Lung (tissue), 12 donors: ENCODE measurements around the gene RAD23B. TPM values are rescaled to one million over a fixed set of nuclear protein-coding genes. Genes with fewer than 3 reads are reported as not detected.
A peak's percentile ranks its signal among the peaks of the same experiment; 100 is the strongest.

Experiments
- ATAC-seq: fragments of 200-7000 bp; cut with Tn5 transposase; one replicate; pipeline ENCODE4 v1.9.1; 2020; ENCODE audit warnings: moderate number of reproducible peaks; ENCODE audit not compliant: insufficient read depth, low FRiP score
- DNase-seq, 3 donors: peaks; one replicate each; pipeline ENCODE4 v3.0.0-alpha.2; 2013 to 2017
- H3K27ac ChIP-seq, 2 donors: one replicate each; pipeline ENCODE4 v1.5.1; 2013; ENCODE audit warnings: mild to moderate bottlenecking in 2 of 2, moderate library complexity in 2 of 2, control low read depth in 1 of 2, inconsistent platforms in 1 of 2, low read depth in 1 of 2, low read length in 1 of 2
- H3K27me3 ChIP-seq, 3 donors: one replicate each; pipeline ENCODE4 v1.5.1; 2013; ENCODE audit warnings: low read length in 2 of 3; ENCODE audit not compliant: control insufficient read depth in 3 of 3, insufficient read depth in 3 of 3
- H3K36me3 ChIP-seq, 4 donors: one replicate each; pipeline ENCODE4 v1.5.1; 2013; ENCODE audit warnings: low read length in 4 of 4, mild to moderate bottlenecking in 1 of 4, moderate library complexity in 1 of 4; ENCODE audit not compliant: control insufficient read depth in 4 of 4, insufficient read depth in 4 of 4
- H3K4me1 ChIP-seq, 5 donors: one replicate each; pipeline ENCODE4 v1.5.1; 2013; ENCODE audit warnings: low read length in 5 of 5, mild to moderate bottlenecking in 2 of 5, moderate library complexity in 1 of 5; ENCODE audit not compliant: control insufficient read depth in 5 of 5, insufficient read depth in 5 of 5
- H3K4me3 ChIP-seq: one replicate; pipeline ENCODE4 v1.5.1; 2013; ENCODE audit warnings: mild to moderate bottlenecking, control low read depth, moderate library complexity
- H3K9ac ChIP-seq, 2 donors: one replicate each; pipeline ENCODE4 v1.5.1; 2013; ENCODE audit warnings: low read length in 2 of 2, control low read depth in 1 of 2; ENCODE audit not compliant: insufficient read depth in 1 of 2
- H3K9me3 ChIP-seq, 4 donors: one replicate each; pipeline ENCODE4 v1.5.1; 2013; ENCODE audit warnings: low read length in 3 of 4, mild to moderate bottlenecking in 1 of 4, moderate library complexity in 1 of 4; ENCODE audit not compliant: control insufficient read depth in 4 of 4, insufficient read depth in 3 of 4
- WGBS, 2 donors: extraction: QIAGEN DNeasy Blood & Tissue Kit; methylation state at CpG; one replicate each; pipeline ENCODE4 v1.1.7; 2013; 5-methylcytosine and 5-hydroxymethylcytosine counted together
- polyA plus RNA-seq, 2 donors: library from polyadenylated mRNA; stranded (reverse); fragments of 200-250 nt; gene quantifications; one replicate each; pipeline ENCODE4 v1.2.1, GENCODE V29; 2013
- total RNA-seq, 2 donors: library from RNA; depleted of rRNA in 1 of 2; stranded (reverse); fragments of >200 nt in 1 of 2; gene quantifications; one replicate each; pipeline ENCODE4 v1.2.1, GENCODE V29; 2014 to 2021
- TF ChIP-seq, protein P1 (sequence below): IDR thresholded peaks from 2 replicates; pipeline ENCODE4 v1.5.1; 2012; ENCODE audit warnings: mild to moderate bottlenecking; ENCODE audit errors: control extremely low read depth, extremely low read depth
- donor health status: control.
- donor health status: control.
- donor health status: Bipolar disorder and iron deficiency.
- donor health status: healthy.
- donor health status: DM: yes; HTN: yes; CAD: no.

RAD23B gene
- total and polyA plus RNA-seq, 4 donors = 37.9 to 114 (median 62.3) TPM

- peak overlapping the region; percentile 69 to 90 for H3K27ac ChIP-seq
- TF ChIP-seq, protein P1, sequence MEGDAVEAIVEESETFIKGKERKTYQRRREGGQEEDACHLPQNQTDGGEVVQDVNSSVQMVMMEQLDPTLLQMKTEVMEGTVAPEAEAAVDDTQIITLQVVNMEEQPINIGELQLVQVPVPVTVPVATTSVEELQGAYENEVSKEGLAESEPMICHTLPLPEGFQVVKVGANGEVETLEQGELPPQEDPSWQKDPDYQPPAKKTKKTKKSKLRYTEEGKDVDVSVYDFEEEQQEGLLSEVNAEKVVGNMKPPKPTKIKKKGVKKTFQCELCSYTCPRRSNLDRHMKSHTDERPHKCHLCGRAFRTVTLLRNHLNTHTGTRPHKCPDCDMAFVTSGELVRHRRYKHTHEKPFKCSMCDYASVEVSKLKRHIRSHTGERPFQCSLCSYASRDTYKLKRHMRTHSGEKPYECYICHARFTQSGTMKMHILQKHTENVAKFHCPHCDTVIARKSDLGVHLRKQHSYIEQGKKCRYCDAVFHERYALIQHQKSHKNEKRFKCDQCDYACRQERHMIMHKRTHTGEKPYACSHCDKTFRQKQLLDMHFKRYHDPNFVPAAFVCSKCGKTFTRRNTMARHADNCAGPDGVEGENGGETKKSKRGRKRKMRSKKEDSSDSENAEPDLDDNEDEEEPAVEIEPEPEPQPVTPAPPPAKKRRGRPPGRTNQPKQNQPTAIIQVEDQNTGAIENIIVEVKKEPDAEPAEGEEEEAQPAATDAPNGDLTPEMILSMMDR = no peak
- H3K4me1 ChIP-seq = peaks cover 2 to 21% (median 5%) of the 10 kb centered on the region in 5 donors
- H3K9me3 ChIP-seq = no peaks in the 10 kb centered on the region
- no peak for ATAC-seq
- WGBS, 2 donors = 26 to 27% methylated on average over 13 of the region's 13 CpGs
- H3K27me3 ChIP-seq = no peaks in the 10 kb centered on the region
- no peaks in the 10 kb centered on the region for H3K36me3 ChIP-seq
- H3K9ac ChIP-seq = peak overlapping the region; percentile 83 to 97
- peak overlapping the region; percentile 27 for H3K4me3 ChIP-seq
- DNase-seq = no peak
These were observed 984 bp upstream of the RAD23B start for GRCh38 chr9:107281922-107282667.

- H3K27ac ChIP-seq = peak overlapping the region; percentile 99 to 100
- peak overlapping the region; percentile 98 for H3K4me3 ChIP-seq
- peak overlapping the region; percentile 83 to 88 for H3K9ac ChIP-seq
- DNase-seq = peak; percentile 71 to 76 (median 72)
- TF ChIP-seq, protein P1 = no peak
- ATAC-seq = peak; percentile 35
- H3K4me1 ChIP-seq = peaks cover 2 to 21% (median 5%) of the 10 kb centered on the region in 5 donors
- no peaks in the 10 kb centered on the region for H3K27me3 ChIP-seq
- no peaks in the 10 kb centered on the region for H3K36me3 ChIP-seq
- H3K9me3 ChIP-seq = no peaks in the 10 kb centered on the region
- WGBS, 2 donors = 0 to 1% methylated on average over 49 to 55 of the region's 55 CpGs
These were observed 841 bp downstream of the RAD23B start for GRCh38 chr9:107283623-107284616.

GRCh38 chr9:107284636-107285035, 1.6 kb downstream of the RAD23B start:
- TF ChIP-seq, protein P1 = no peak
- H3K27me3 ChIP-seq = no peaks in the 10 kb centered on the region
- peak overlapping the region; percentile 31 for H3K4me3 ChIP-seq
- peak overlapping the region; percentile 83 to 88 for H3K9ac ChIP-seq
- H3K4me1 ChIP-seq = peaks cover 5 to 21% (median 5%) of the 10 kb centered on the region in 5 donors
- DNase-seq (peak in 1 of 3 donors; percentile 31), ATAC-seq (no peak)
- H3K27ac ChIP-seq = peak overlapping the region in 1 of 2 donors; percentile 99
- H3K36me3 ChIP-seq = no peaks in the 10 kb centered on the region
- 5 to 12% methylated on average over 6 of the region's 6 CpGs for WGBS, 2 donors
- H3K9me3 ChIP-seq = no peaks in the 10 kb centered on the region
